Activated T-cell treated with anti-CD3 and anti-CD28 coated beads, Interleukin-2, amount 50 U/mL, for 1 hour (primary cell): ENCODE data around the gene ADPRS.
A peak's percentile ranks its signal among the peaks of the same experiment; 100 is the strongest.

Source experiments
- DNase-seq: peaks from one replicate; pipeline ENCODE4 v3.0.0-alpha.2; 2020

The ADPRS gene

GRCh38 chr1:36134031-36134430, 45.3 kb downstream of the ADPRS start:
- DNase-seq: no peak

- DNase-seq: peak; percentile 41
Measured at GRCh38 chr1:36134505-36135329, 46.0 kb downstream of the ADPRS start.

- DNase-seq: no peak
Measured at GRCh38 chr1:36135330-36135667, 46.6 kb downstream of the ADPRS start.

- no peak for DNase-seq
Measured at GRCh38 chr1:36135796-36136195, 47.1 kb downstream of the ADPRS start.

GRCh38 chr1:36136535-36136934, 47.8 kb downstream of the ADPRS start:
- no peak for DNase-seq

- DNase-seq: no peak
Measured at GRCh38 chr1:36137226-36137625, 48.5 kb downstream of the ADPRS start.

GRCh38 chr1:36137776-36138175, 49.1 kb downstream of the ADPRS start:
- DNase-seq: no peak

- DNase-seq: no peak
Measured at GRCh38 chr1:36139521-36139920, 50.8 kb downstream of the ADPRS start.

GRCh38 chr1:36142121-36142520, 53.4 kb downstream of the ADPRS start:
- no peak for DNase-seq

- DNase-seq: no peak
Measured at GRCh38 chr1:36143424-36143823, 54.7 kb downstream of the ADPRS start.
